ENCODE data around the gene NRCAM.

NRCAM gene

DNA sequence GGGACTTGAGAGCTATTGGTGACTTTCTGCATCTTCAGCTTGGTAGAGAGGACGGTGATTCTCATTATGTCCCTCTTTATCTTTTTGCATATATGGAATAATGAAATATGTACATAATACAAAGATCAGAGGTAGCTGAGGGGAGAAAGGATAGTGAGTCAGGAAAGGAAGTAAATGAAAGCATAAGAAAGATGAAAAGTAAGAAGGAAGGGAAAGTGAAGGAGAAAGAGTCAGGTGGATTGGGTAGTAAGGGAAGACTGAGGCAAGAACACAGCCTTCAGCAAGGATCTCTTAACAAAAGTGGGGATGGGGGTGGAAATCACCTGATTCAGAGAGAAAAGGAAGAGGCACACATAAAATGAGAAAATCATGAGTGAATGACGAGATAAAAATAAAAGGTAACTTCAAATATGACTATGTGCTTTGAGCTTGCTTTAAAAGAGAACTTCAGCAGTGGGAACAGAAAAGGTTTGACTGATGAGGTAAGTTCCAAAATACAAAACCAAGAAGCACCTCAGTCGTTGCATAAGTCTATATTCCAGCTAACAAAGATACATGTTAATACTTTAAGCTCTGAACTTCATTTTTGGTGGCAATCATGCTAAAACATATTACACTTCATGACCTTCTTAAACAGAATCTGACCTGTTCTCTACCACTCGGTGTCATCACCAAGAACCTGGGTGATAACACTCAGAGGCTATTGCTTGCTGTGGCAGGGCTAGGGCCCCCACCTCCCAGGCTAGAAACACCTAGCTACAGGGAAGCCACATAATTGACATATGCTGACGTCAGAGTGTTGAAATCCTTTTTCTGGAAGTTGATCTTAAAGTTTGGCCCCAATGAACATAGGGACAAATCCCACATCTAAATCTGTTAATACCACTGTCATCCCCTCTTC, 32.9 kb downstream of the NRCAM start:
- DNase-seq: no peak

DNA sequence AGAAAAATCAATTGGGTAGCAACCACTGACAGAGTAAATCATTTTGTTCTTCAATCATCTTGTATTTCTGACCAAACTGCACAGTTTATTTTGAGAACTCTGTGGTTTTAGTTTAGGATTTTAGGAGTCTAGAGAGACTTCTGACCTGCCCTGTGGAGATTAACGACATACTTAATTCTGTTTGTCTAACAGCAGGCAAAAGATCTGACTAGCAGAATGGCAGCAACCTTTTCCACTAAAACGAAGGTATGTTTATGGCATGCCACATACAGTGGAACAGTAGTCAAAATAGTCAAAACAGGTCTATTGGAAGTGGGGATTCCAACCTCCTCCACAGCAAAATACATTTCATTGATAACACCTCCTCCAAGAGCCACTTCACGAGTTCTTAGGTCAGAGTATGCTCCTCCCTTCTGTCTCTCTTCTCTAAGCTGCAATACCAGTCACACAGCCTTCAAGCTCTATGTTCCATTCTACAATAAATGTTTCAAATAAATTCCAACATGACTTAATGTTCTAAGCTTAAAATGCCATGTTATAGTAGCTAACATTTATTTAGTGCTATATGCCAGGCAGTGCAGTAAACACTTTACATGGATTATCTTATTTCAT, 34.4 kb downstream of the NRCAM start:
- no peak for DNase-seq

DNA sequence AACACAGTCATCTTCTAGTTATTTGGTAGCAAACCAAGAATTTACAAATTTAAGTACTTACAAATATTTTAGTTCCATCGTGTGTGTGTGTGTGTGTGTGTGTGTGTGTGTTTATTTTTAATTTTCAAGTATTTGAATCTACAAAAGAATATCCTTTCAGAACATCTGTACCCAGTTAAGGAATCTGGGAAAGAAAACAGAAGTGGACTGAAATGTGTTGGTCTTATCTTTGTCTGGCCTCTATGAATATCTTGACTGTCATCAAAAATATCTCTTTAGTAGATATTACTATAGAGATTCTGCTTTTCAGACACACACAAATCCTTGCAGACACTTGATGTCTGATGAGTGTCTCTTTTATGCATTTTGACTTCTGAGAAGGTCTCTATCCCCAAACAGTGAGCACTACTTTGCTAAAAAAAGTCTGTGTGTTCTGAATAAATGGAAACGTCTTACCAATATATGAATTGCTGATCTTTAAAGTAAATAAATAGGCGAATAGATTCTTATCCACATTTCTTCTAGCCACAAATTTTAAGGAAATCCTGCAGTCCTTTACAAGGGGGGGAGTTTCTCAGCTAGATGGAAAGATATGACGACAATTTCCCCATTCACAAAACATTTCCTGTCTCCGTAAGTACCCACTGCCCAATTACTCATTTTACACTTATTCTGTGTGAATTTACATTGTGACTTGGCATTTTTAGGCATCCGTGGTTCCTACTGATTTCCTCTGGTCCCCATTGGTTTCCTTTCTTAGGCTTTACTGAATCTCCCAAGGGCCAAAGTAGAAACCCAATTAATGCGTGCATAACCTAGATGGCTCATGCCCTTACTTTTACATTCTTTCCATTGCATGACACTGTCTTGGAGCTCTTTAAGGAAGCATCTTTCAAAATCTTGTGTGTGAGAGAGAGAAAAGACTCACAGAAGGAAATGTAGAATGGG, 36.0 kb downstream of the NRCAM start:
- no peak for DNase-seq

DNA sequence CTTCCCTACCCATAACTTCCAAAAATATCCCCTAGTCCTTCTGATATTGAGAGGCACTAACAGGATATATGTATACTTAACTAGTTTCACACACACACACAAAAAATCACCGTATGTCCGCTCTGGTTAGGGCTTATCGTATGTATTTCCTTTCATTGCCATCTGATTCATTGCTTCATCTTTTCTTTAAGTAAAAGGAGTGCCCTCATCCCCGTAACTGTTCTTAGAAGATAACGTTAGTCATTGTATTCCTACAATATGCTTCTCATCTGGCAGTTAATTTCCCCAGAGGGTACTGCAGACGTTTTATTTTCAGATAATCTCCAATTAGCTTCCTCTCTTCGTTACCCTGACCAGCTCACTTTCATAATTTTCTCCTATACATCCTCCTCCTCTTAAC, 37.3 kb downstream of the NRCAM start:
- no peak for DNase-seq

DNA sequence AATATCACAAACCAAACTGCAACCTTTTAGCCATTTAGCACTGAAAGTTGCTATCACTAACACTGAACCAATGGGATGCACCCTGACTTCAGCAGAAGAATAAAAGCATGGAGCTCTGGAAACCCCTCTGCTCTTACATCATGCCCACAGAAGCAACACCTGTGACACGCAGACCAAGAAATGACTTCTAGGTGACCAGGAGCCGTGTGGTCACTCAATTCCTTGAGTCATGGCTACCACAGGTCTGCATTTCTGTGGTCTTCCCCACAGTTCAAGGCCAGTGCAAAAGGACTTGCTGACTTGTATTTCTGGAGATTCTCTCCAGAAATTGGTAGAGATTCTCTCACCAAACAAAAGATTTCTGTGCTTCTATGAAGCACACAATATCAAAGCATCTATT, 38.3 kb downstream of the NRCAM start:
- DNase-seq: no peak

DNA sequence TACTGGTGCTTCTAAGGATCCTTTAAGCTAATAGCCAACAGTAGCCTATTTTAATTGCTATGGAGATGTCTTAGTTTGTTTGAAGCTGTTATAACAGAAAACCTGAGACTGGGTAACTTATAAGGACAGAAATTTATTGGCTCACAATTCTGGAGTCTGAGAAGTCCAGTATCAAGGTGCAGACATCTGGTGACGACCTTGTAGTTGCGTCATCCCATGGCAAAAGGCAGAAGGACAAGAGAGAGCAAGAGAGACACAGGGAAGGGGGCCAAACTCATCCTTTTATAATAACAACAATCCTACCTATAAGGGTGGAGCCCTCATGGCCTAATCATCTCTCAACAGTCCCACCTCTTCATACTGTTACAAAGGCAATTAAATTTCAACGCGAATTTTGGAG, 39.1 kb downstream of the NRCAM start:
- DNase-seq: no peak

DNA sequence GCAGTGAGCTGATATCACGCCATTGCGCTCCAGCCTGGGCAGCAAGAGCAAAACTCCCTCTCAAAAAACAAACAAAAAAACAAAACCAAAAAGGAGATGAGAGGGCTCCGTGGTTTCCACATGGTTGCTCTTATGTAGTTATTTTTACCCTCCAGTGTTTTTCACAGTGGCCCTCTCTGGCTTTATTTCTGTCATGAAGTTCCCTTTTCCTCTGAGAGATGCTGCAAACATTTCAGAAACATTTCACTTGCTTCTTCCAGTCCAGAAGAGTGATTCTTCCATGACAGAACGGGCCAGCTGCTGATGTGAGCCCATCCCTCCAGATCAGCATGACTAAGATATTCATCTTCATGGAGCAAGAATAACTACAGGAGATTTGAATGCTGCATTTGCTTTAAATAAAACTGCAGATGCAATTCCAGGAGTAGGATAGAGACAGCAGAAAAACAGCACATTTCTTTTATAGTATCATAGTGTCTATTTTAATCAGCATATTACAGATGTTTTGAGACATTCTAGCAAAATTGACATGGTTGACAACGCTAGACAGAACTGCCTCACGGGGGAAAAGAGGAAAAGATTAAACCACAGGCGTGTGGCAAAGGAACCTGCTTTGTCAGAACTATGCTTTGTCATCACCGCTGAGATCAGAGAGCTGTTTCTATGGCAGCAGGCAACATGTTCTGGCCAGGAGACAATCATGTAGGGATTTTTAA, 40.3 kb downstream of the NRCAM start:
- peak; percentile 95 for DNase-seq

DNA sequence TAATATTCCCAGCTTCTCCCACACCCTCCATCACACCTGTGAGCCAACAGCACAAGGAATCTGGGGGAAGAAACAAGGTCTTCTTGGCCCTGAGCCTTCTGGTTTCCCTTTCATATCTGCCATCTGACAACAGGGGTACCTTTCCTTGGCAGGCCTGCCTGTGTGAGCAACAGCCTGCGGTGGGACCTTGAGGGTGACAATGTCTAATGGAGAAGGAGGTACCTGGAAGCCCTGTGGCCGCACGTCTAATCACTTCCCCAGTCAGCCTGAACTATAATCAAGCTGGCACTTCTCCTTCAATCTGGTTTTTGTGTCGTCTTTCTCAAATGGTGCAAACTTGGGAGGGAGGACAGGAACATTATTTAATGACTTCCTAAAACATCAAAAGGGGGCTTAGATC, 41.2 kb downstream of the NRCAM start:
- DNase-seq: no peak

DNA sequence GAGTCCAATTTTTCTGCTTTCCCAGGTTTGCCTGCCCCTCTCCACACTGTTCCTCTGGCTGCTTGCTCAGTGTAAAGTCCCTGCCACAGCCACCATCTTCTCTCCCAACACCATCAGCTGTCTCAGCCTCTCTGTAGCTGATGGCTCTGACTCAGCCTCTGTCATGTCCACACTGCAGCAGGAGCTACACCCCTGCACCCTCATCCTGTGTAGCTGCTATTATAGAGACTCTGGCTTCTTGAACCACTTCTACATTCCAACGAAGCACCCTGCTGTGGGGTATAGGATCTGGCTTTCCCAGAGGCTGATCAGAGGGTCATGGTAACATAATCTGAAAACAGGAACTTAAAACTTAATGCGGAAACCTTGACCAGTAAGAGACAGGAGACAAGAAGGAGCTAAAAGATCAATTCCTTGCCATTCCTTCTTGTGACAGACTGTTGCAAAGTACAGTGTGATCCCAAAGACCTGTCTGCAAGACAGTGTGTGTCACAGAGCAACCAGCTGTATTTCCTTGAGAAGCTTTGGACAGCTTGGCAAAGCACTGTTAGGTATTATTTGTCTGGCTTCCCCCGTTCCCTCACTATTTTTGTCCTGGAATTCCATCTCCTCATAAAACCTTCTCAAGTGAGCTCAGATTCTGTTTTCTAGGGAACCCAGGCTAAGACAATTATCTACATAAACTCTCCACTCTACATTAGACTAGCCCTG, 42.3 kb downstream of the NRCAM start:
- DNase-seq: no peak

DNA sequence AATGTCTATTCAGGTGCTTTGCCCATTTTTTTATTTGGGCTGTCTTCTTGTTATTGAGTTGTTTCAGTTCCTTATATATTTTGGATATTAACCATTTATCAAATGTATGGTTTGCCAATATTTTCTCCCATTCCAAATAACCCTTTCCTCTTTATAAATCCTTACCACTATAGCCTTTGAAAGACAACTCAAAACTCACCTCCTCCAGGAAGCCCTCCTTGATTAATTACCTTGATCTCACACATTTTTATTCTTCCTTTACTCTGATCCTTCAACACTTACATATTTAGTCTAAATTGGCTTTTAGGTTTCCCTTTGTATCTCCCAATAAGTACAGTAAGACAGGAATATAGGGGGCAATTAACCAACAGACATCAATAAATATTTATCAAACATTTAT, 42.9 kb downstream of the NRCAM start:
- DNase-seq: no peak

DNA sequence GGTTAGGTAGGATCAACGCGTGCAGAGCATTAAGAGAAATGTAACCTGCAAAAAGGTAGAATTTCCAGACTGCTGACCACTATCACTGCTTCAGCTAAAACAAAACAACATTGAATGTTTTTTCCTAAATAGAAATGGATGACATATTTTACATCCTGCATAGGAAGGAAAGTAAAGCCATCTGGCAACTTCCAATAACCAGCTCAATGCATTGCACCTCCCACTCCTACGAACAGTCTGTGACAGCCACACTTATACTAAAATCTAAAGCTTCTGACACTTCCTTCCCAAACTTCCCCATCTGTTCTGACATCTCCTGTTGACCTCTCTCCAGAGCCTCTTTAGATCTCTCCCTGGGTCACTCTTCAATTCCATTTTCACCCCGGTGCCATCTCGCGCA, 47.1 kb downstream of the NRCAM start:
- DNase-seq: no peak

DNA sequence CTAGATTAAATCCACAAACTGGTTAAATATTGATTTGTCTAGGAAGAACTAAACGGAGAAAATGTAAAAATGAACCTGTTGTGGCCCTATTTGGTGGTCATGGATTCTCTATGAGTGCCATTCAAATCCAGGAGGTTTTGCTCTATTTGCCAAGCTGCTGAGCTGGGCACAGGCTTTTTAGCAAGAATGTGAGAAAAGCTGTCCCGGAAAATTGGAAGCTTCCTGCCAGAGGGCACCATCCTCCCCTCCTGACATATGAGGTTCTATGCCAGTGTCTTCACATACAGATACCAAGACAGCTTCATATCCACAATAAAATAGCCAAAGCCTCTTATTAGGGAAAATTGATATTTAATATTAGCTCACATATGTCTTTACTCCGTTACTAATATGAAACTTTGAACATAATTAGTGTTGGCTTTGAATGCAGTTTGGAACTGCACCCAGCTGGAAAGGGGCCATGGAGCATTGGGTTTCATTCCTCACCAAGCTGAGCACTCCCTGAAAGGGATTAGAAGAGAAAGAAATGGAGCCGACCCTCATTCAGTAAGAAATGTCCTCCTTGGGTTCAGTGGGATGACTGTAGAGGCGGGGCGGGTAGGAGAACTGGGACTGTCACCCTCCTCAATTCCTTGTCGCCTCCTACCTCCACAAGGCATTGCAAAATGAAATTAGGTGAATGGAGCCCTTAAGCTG, 47.8 kb downstream of the NRCAM start:
- DNase-seq: no peak

DNA sequence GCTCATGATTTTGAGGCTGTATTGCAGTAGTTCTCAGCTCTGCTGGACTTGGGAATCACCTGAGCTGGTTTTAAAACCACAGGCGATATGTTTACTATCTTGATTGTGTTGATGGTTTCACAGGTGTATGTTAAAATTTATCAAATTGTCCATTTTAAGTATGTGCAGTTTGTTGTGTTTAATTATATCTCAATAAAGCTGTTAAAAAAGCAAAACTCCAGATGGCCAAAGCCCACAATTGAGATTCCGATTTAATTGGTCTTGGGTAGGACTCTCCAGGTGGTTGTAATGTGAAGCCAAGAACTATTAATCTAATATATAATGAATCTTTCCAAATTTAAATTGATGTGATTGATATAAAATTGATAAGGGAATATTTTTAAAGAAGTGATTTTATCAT, 48.6 kb downstream of the NRCAM start:
- no peak for DNase-seq

DNA sequence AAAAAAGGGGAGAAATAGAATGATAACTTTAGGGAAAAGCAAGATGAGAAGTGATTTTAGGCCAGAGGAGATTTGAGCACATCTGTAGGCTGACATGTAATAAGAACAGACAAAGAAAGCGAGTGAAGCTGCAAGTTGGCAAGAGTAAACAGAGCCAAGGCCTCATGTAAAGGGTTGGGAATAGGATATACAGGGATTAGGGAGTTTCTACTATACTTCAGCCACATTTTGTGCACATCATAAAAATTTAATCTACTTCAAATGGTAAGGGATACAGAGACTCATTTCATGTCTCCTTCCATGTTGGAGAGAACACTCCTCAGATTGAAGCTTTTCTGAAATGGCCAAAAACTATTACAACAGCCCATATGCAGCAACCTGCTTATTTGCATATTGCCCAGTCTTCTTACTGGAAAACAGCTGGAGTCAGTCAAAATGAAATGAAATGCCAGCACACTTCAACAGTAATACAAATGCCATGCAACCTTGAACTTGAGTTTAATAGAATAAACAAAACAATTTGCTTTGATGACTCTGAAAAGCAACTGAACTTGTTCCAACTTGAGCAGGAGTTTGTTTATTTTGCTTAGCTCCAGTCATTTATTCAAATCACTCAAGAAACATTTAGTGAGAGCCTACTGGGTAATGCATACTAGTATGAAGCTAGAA, 49.9 kb downstream of the NRCAM start:
- peak; percentile 46 for DNase-seq

DNA sequence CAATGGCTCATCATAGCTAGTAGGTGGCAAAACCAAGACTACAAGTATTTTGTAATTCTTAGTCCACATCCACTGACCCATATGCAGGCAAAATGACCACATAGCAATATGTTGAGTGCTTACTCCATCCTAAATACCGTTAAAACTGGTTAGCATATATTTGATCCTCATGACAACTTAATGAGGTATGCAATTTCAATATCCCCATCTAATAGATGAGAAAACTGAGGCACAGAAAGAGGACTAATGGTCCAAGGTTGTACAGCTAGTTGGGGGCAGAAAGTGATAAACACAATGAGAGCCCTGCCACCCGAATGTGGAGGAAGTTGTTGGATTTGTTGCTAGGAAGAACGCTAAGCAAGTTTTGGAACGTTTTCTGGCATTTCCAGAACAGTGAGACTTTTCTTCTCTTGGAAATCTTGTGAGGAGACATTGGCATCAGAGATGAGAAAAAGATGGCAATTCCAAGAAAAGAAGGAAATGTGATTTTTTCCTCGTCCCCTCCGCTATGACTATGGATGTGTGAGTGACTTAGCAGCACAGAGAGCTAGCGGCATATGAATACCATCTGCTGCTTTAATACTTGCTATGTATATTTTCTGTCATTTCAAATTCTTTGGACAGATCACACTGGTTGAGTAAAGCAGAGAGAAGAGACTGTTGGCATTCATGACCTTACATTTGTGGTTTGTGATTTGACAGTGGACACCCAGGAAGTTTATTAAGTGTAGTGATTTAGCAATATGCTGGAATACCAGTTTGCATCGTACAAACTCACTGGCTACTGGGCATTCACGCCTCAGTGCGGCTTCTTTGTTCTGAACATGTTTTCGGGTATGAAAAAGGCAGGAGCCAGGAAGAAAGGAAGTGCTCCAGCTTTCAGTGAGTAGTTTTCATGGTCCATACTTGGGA, 51.5 kb downstream of the NRCAM start:
- no peak for DNase-seq

DNA sequence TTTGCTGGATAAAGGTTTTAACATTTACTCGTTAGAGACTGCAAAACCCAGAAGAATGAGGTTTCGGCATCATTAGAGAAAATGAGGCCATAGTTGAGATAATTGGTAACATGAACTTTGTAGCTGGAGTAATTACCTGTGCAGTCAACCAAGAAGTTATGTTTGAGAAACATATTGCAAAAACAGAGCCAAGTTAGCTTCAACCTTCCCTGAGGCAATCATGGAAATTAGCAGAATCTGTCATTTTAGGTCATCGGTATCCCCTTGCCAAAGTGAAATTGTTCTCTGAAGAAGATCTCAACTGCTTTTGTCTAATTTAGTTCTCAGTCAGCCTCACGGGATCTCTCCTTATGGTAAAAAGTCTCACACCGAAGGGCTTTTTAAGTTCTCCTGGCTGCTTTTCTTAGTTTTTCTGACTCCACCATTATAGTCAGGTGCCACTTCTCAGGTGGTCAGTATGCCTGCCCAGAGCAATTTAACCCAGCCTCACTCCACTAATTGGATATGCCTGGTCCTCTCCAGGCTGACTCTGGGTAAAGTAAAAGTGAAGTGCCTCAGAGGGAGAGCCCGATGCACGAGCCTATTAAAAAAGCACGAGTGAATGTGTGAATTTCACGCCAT, 52.5 kb downstream of the NRCAM start:
- no peak for DNase-seq

DNA sequence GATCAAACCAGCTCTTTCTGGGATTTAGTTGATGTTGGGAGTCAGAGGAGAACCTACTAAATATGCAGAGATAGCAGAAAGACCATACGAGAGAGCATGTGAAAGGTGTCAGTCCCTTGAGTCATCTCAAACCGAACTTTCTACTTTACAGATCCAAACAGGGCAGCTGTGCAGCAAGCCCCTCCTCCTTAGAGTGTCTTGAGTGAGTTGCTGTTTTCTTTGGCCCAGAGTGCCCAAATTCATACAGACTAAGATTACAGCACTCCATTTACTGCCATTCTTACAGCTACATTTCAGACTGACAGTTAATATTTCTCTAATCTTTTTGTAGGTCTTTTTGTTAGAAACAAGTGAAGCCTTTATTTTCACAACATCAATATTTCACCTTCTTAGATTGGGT, 53.4 kb downstream of the NRCAM start:
- peak; percentile 35 for DNase-seq

DNA sequence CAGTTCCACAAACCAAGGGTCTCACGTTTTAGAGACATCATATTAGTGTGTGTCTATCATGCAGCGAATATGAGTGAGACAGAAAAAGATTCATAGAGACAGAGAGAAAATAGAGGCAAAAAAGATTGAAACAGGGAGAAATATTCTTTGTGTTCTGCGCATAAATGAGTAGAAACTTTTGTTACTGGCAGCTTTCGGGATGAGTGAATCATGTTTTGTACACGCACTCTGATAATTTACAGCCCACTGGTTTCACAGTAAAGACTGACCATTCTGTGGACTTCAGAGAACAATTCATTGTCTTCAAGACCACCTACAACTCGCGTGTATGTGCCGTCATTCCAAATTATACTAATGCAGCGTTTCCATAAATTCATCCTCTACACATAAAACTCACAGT, 60.2 kb downstream of the NRCAM start:
- no peak for DNase-seq

DNA sequence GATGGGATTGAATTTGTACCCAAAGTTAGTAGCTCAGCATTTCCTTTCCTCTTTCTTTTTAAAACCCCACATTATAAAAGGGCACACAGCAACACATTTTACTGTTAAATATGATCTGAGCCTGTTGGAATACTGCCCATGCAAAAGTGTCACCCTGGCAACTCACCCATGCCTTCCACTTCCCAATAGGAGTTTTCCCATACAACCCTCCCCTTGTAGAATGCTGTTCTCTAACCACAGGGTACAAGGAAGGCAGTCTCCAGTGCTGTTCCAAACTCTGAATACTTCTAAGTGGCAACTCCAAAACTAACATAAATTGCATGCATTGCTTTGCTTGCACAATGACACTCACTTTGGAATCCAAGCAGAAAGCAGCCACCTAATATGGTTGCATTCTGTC, 60.8 kb downstream of the NRCAM start:
- no peak for DNase-seq
